ENCODE measurements around the gene KIAA0513.
A peak's percentile ranks its signal among the peaks of the same experiment; 100 is the strongest.

KIAA0513 gene

GRCh38 chr16:85075236-85075924 lies 47.8 kb downstream of the KIAA0513 start:
- no peak for DNase-seq

GRCh38 chr16:85077039-85077438 lies 49.4 kb downstream of the KIAA0513 start:
- DNase-seq: no peak

GRCh38 chr16:85077576-85078125 lies 50.1 kb downstream of the KIAA0513 start:
- no peak for DNase-seq

- DNase-seq: no peak
These were observed 50.6 kb downstream of the KIAA0513 start for GRCh38 chr16:85078226-85078625.

GRCh38 chr16:85078952-85079351 lies 51.4 kb downstream of the KIAA0513 start:
- DNase-seq: no peak

- no peak for DNase-seq
These were observed 52.4 kb downstream of the KIAA0513 start for GRCh38 chr16:85079785-85080570.

GRCh38 chr16:85081038-85081437 lies 53.4 kb downstream of the KIAA0513 start:
- no peak for DNase-seq

GRCh38 chr16:85081765-85082164 lies 54.2 kb downstream of the KIAA0513 start:
- no peak for DNase-seq

GRCh38 chr16:85082173-85083050 lies 54.8 kb downstream of the KIAA0513 start:
- no peak for DNase-seq

- DNase-seq: no peak
These were observed 55.5 kb downstream of the KIAA0513 start for GRCh38 chr16:85083051-85083639.

GRCh38 chr16:85084841-85085510 lies 57.4 kb downstream of the KIAA0513 start:
- no peak for DNase-seq

GRCh38 chr16:85085721-85086120 lies 58.1 kb downstream of the KIAA0513 start:
- no peak for DNase-seq

GRCh38 chr16:85086347-85087291 lies 59.0 kb downstream of the KIAA0513 start:
- peak; percentile 69 to 73 for DNase-seq

GRCh38 chr16:85087899-85088569 lies 60.4 kb downstream of the KIAA0513 start:
- no peak for DNase-seq

- no peak for DNase-seq
These were observed 61.1 kb downstream of the KIAA0513 start for GRCh38 chr16:85088570-85089199.

GRCh38 chr16:85089525-85089924 lies 61.9 kb downstream of the KIAA0513 start:
- DNase-seq: no peak

GRCh38 chr16:85090181-85090580 lies 62.6 kb downstream of the KIAA0513 start:
- DNase-seq: no peak

- DNase-seq: no peak
These were observed 63.4 kb downstream of the KIAA0513 start for GRCh38 chr16:85090873-85091521.

GRCh38 chr16:85091522-85091910 lies 63.9 kb downstream of the KIAA0513 start:
- DNase-seq: no peak

Data from stimulated activated CD4-positive, alpha-beta T cell treated with anti-CD3 and anti-CD28 coated beads, Interleukin-4, amount 100 ng/mL, for 4 hours (primary cell).